ENCODE data around the gene DENND10.

DNA sequence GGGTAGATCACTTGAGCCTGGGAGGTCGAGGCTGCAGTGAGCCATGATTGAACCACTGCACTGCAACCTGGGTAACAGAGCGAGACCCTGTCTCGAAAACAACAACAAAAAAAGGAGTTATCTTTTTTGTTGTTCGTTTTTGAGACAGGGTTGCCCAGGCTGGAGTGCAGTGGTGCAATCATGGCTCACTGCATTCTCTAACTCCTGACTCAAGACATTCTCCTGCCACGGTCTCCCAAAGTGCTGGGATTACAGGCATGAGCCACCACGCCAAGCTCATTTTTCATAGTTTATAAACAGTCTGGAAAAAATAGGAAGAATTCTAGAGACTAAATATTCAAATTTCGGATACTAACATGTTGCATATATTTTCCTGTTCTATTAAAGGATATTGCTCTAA lies 32.2 kb downstream of the DENND10 start:
- TF ChIP-seq POLR2AphosphoS5 (IDR thresholded peaks at IDR 0.05) (no peak), CTCF (IDR thresholded peaks at IDR 0.05) (no peak)
